ENCODE data around the gene PHLDB1. TPM values are rescaled to one million over a fixed set of nuclear protein-coding genes. Genes with fewer than 3 reads are reported as not detected.

PHLDB1 gene
- total RNA-seq, 1 experiment from 2014 or later: 36.2 TPM

- Histone ChIP-seq H3K9me2 (ENCODE audit: insufficient read depth) (no peaks in the 10 kb centered on the region), H3K27ac (ENCODE audit: low read depth, low read length) (no peak overlapping the region), H3K9ac (ENCODE audit: low read length) (no peak overlapping the region), H3K79me2 (ENCODE audit: insufficient read depth, low read length) (no peaks in the 10 kb centered on the region), H3K9me3 (ENCODE audit: control insufficient read depth in 1 of 2, insufficient read depth in 1 of 2, low read depth in 1 of 2, low read length in 2 of 2) (no peaks in the 10 kb centered on the region), H2AFZ (ENCODE audit: low read depth, low read length, poor library complexity, severe bottlenecking) (no peak overlapping the region), H3K27me3 (ENCODE audit: insufficient read depth, low read length) (no peaks in the 10 kb centered on the region), H3K36me3 (ENCODE audit: control insufficient read depth in 1 of 2, insufficient read depth in 2 of 2, low read length in 2 of 2) (no peaks in the 10 kb centered on the region), H4K20me1 (ENCODE audit: insufficient read depth) (no peaks in the 10 kb centered on the region), H3K4me3 (replicated peaks in 1 of 2; ENCODE audit: low read depth in 1 of 2, low read length in 2 of 2) (no peak overlapping the region), H3K4me2 (ENCODE audit: low read length) (no peak overlapping the region), H3K4me1 (ENCODE audit: control insufficient read depth in 1 of 2, insufficient read depth in 2 of 2, low read length in 2 of 2) (peaks cover 7 to 12% of the 10 kb centered on the region in 2 experiments; a peak in 3 of 4 replicates)
- intact Hi-C loops (cut with micrococcal nuclease): no loop called here
- ATAC-seq (no peak), DNase-seq (ENCODE audit: low read depth, low spot score) (no peak)
- no TSS peak for BruUV-seq (replicated peaks)
- ChIA-PET CTCF (interaction anchor here (1.3 kb wide), 1 partner anchor 26 kb away, joined by 5 read pairs; no protein-coding TSS in a partner anchor), RAD21 (ENCODE audit: low non-redundant PET in 1 of 2, low total read pairs in 2 of 2, uncharacterized antibody in 2 of 2, unreplicated experiment in 2 of 2) (no interaction called here), POLR2A (no interaction called here)
- TF ChIP-seq ATF3 (IDR thresholded peaks at IDR 0.05): no peak
- TF ChIP-seq POLR2A (IDR thresholded peaks at IDR 0.05; ENCODE audit: borderline replicate concordance, extremely low read depth, insufficient read depth, insufficient read length): no peak
- no peak for TF ChIP-seq REST (IDR thresholded peaks at IDR 0.05; ENCODE audit: low read depth)
- TF ChIP-seq RAD21 (IDR thresholded peaks at IDR 0.05; ENCODE audit: low read depth): no peak
- TF ChIP-seq MAX (IDR thresholded peaks at IDR 0.05): no peak
- TF ChIP-seq EZH2 (IDR thresholded peaks at IDR 0.05): no peak
- TF ChIP-seq FOSL1 (IDR thresholded peaks at IDR 0.05; ENCODE audit: low read depth): no peak
- no peak for TF ChIP-seq CBX3 (IDR thresholded peaks at IDR 0.05; ENCODE audit: low read depth)
- no peak for TF ChIP-seq TCF7L2 (IDR thresholded peaks at IDR 0.05; ENCODE audit: borderline replicate concordance, extremely low read depth, insufficient read depth, insufficient read length)
- no peak for TF ChIP-seq ZFX (IDR thresholded peaks at IDR 0.05)
- no peak for TF ChIP-seq ZBTB33 (IDR thresholded peaks at IDR 0.05; ENCODE audit: extremely low read depth, insufficient replicate concordance, low read length)
- TF ChIP-seq CEBPB (IDR thresholded peaks at IDR 0.05; ENCODE audit: low read depth): no peak
- no peak for TF ChIP-seq SP1 (IDR thresholded peaks at IDR 0.05; ENCODE audit: low read depth)
- TF ChIP-seq POLR2AphosphoS5 (IDR thresholded peaks at IDR 0.05; ENCODE audit: low read depth, low read length): no peak
- no peak for TF ChIP-seq ELF1 (IDR thresholded peaks at IDR 0.05; ENCODE audit: borderline replicate concordance, low read depth)
Measured at GRCh38 chr11:118663902-118664301, 56.5 kb downstream of the PHLDB1 start.

Measured in HCT116 (cell line).